ENCODE measurements around the gene MARCHF10. TPM values are rescaled to one million over a fixed set of nuclear protein-coding genes. Genes with fewer than 3 reads are reported as not detected.

The MARCHF10 gene
- total and polyA plus RNA-seq, 2 donors (not counting 3 experiments of a cell fraction or from before 2014, with no cell fraction given) = 0.11 TPM; not detected in 1

- no peak overlapping the region for H3K4me3 ChIP-seq (replicated peaks in 1 of 3; ENCODE audit: insufficient read depth in 1 of 3, low read depth in 1 of 3, low read length in 3 of 3)
- DNase-seq (ENCODE audit: low read depth, low spot score) (no peak), FAIRE-seq (no peak)
- TF ChIP-seq GATA2 (IDR thresholded peaks at IDR 0.05; ENCODE audit: insufficient read depth, insufficient read length, low read depth, low read length) (no peak), MAX (IDR thresholded peaks at IDR 0.05; ENCODE audit: insufficient read depth, insufficient read length) (no peak), POLR2A (IDR thresholded peaks at IDR 0.05; ENCODE audit: low read depth, low read length) (no peak), JUN (IDR thresholded peaks at IDR 0.05; ENCODE audit: borderline replicate concordance, insufficient read depth, insufficient read length, low read depth) (no peak), EZH2 (IDR thresholded peaks at IDR 0.05; ENCODE audit: borderline replicate concordance, low read depth, low read length, severe bottlenecking) (no peak), POLR2AphosphoS5 (IDR thresholded peaks at IDR 0.05; ENCODE audit: insufficient read depth, low read depth, low read length) (no peak), MYC (IDR thresholded peaks at IDR 0.05; ENCODE audit: low read depth, low read length) (no peak), FOS (IDR thresholded peaks at IDR 0.05; ENCODE audit: borderline replicate concordance, insufficient read depth, low read length) (no peak)
- TF ChIP-seq, protein P1, sequence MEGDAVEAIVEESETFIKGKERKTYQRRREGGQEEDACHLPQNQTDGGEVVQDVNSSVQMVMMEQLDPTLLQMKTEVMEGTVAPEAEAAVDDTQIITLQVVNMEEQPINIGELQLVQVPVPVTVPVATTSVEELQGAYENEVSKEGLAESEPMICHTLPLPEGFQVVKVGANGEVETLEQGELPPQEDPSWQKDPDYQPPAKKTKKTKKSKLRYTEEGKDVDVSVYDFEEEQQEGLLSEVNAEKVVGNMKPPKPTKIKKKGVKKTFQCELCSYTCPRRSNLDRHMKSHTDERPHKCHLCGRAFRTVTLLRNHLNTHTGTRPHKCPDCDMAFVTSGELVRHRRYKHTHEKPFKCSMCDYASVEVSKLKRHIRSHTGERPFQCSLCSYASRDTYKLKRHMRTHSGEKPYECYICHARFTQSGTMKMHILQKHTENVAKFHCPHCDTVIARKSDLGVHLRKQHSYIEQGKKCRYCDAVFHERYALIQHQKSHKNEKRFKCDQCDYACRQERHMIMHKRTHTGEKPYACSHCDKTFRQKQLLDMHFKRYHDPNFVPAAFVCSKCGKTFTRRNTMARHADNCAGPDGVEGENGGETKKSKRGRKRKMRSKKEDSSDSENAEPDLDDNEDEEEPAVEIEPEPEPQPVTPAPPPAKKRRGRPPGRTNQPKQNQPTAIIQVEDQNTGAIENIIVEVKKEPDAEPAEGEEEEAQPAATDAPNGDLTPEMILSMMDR (IDR thresholded peaks at IDR 0.05; ENCODE audit: extremely low read depth in 1 of 2, insufficient read depth in 1 of 2, low read depth in 1 of 2, low read length in 2 of 2) = no peak
- H3K27me3 ChIP-seq (ENCODE audit: control insufficient read depth in 2 of 2, insufficient read depth in 2 of 2, low read length in 2 of 2) = peaks cover 4 to 5% of the 10 kb centered on the region in 2 experiments
- no peak overlapping the region for H2AFZ ChIP-seq (ENCODE audit: low read depth, low read length)
- BruUV-seq (replicated peaks) = no TSS peak
- ChIA-PET POLR2A (no interaction called here), CTCF (interaction anchor here (0.6 kb wide), 2 partner anchors 12 to 369 kb away, joined by 3 read pairs; no protein-coding TSS in a partner anchor)
- no peaks in the 10 kb centered on the region for H4K20me1 ChIP-seq (replicated peaks; ENCODE audit: control insufficient read depth, extremely low read depth, insufficient read depth, low read length)
- no peaks in the 10 kb centered on the region for H3K9me1 ChIP-seq (replicated peaks; ENCODE audit: control insufficient read depth, extremely low read depth, insufficient read depth, low read length)
- H3K27ac ChIP-seq (ENCODE audit: insufficient read depth, low read depth, low read length) = no peak overlapping the region
- no peak overlapping the region for H3K4me2 ChIP-seq (ENCODE audit: insufficient read depth, low read length)
- intact Hi-C loops (cut with micrococcal nuclease) = no loop called here
- H3K79me2 ChIP-seq (ENCODE audit: control insufficient read depth, insufficient read depth, low read length) = no peaks in the 10 kb centered on the region
- no peaks in the 10 kb centered on the region for H3K4me1 ChIP-seq (ENCODE audit: control insufficient read depth, extremely low read depth, insufficient read depth, low read length)
- dilution Hi-C loops (cut with MboI; ENCODE audit: extremely low pct_ligation_motif_present, low sequenced_read_pairs) = no loop called here
- H3K9me3 ChIP-seq (replicated peaks; ENCODE audit: control insufficient read depth, insufficient read depth, low read length) = no peaks in the 10 kb centered on the region
- no peak overlapping the region for H3K9ac ChIP-seq (replicated peaks; ENCODE audit: extremely low read depth, insufficient read depth, low read length)
- H3K36me3 ChIP-seq (ENCODE audit: control insufficient read depth in 2 of 2, extremely low read depth in 1 of 2, insufficient read depth in 2 of 2, low read length in 2 of 2) = no peaks in the 10 kb centered on the region
Observed at GRCh38 chr17:62732125-62732524, 76.0 kb downstream of the MARCHF10 start.
